Body of pancreas (tissue), 4 donors: ENCODE measurements around the gene GDPD3. TPM values are rescaled to one million over a fixed set of nuclear protein-coding genes. Genes with fewer than 3 reads are reported as not detected.

ENCODE experiments used
- ATAC-seq: fragments of 150-250 bp; one replicate; pipeline ENCODE4 v1.9.1; 2016
- DNase-seq, 4 donors: peaks; one replicate each; pipeline ENCODE4 v3.0.0-alpha.2; 2019
- H3K27ac ChIP-seq, 4 donors: fragments of 200-600 bp; sonication (generic); 1 replicate in 3 of 4; 2 replicates in 1 of 4; pipeline versions ENCODE4 v1.5.1 to v1.6.1; 2016 to 2019; ENCODE audit warnings: mild to moderate bottlenecking in 1 of 4, mixed read lengths in 1 of 4, moderate library complexity in 1 of 4
- H3K27me3 ChIP-seq, 2 donors: fragments of 200-600 bp; sonication (generic); one replicate each; pipeline ENCODE4 v1.6.0; 2016; ENCODE audit warnings: mild to moderate bottlenecking in 1 of 2
- H3K36me3 ChIP-seq, 2 donors: fragments of 200-600 bp; sonication (generic); replicated peaks in 1 of 2; 2 replicates each; pipeline ENCODE4 v1.5.1; 2016; ENCODE audit warnings: low read depth in 2 of 2; ENCODE audit not compliant: insufficient read depth in 1 of 2
- H3K4me1 ChIP-seq: fragments of 200-600 bp; sonication (generic); one replicate; pipeline ENCODE4 v1.6.0; 2016
- H3K4me3 ChIP-seq, 2 donors: fragments of 200-600 bp; sonication (generic); 1 replicate in 1 of 2; 2 replicates in 1 of 2; pipeline ENCODE4 v1.5.1; 2016 to 2019
- H3K9me3 ChIP-seq, 3 donors: fragments of 200-600 bp; sonication (generic); 1 replicate in 2 of 3; 2 replicates in 1 of 3; pipeline ENCODE4 v1.5.1; 2016
- POLR2A ChIP-seq, 3 donors: fragments of 450-650 bp; IDR thresholded peaks; one replicate each; pipeline ENCODE4 v1.6.1; 2016; ENCODE audit warnings: antibody characterized with exemption in 3 of 3, mild to moderate bottlenecking in 2 of 3
- WGBS, 2 donors: methylation state at CpG; one replicate each; pipeline ENCODE4 v1.1.5; 2017; 5-methylcytosine and 5-hydroxymethylcytosine counted together
- intact Hi-C: fragments of 100-400 bp; cut with DNase I; formaldehyde crosslinking; loops from one replicate; pipeline ENCODE4 v1.15.1; 2023
- total RNA-seq, 2 donors: library from RNA; depleted of rRNA; stranded (reverse); fragments of >200 nt; gene quantifications; one replicate each; pipeline ENCODE4 v1.1.0, GENCODE V29; 2016
- TF ChIP-seq, protein P1 (sequence below), 7 experiments: fragments of 450-650 bp in 4 of 7; fragments of 200-600 bp in 3 of 7; sonication (generic) in 3 of 7; IDR thresholded peaks; one replicate each; pipeline ENCODE4 v1.5.1; 2016 to 2019; ENCODE audit warnings: antibody characterized with exemption in 7 of 7

Gene GDPD3
- total RNA-seq, 2 donors from 2014 or later: 1.8 TPM; not detected in 1

DNA sequence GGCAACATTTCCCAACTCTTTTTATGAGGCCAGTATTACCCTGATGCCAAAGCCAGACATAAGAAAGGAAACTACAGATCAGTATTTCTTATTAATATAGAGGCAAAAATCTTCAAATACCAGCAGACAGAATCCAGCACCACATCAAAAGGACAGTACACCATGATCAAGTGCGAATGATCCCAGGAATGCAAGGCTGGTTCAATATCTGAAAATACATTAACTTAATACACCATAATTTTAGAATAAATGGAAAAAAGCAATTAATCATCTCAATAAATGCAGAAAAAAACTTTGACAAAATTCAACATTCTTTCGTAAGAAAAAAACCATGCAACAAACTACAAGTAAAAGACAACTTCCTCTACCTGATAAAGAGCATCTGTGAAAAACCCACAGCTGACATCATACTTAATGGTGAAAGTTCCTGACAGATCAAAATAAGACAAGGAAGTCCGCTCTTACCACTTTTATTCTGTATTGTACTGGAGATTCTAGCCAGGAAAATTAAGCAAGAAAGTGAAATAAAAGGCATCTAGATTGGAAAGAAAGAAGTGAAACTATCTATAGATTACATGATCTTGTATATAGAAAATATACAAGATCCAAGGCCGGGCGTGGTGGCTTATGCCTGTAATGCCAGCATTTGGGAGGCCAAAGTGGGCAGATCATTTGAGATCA is 36.1 kb upstream of the GDPD3 start:
- H3K9me3 ChIP-seq: no peaks in the 10 kb centered on the region
- no peak for TF ChIP-seq POLR2A (IDR thresholded peaks at IDR 0.05)
- TF ChIP-seq, protein P1, sequence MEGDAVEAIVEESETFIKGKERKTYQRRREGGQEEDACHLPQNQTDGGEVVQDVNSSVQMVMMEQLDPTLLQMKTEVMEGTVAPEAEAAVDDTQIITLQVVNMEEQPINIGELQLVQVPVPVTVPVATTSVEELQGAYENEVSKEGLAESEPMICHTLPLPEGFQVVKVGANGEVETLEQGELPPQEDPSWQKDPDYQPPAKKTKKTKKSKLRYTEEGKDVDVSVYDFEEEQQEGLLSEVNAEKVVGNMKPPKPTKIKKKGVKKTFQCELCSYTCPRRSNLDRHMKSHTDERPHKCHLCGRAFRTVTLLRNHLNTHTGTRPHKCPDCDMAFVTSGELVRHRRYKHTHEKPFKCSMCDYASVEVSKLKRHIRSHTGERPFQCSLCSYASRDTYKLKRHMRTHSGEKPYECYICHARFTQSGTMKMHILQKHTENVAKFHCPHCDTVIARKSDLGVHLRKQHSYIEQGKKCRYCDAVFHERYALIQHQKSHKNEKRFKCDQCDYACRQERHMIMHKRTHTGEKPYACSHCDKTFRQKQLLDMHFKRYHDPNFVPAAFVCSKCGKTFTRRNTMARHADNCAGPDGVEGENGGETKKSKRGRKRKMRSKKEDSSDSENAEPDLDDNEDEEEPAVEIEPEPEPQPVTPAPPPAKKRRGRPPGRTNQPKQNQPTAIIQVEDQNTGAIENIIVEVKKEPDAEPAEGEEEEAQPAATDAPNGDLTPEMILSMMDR (IDR thresholded peaks at IDR 0.05): no peak
- DNase-seq (no peak), ATAC-seq (no peak)
- H3K4me1 ChIP-seq: no peaks in the 10 kb centered on the region
- H3K36me3 ChIP-seq: no peaks in the 10 kb centered on the region
- no peak overlapping the region for H3K4me3 ChIP-seq
- WGBS, 2 donors: 69 to 71% methylated on average over 5 of the region's 5 CpGs
- no peaks in the 10 kb centered on the region for H3K27me3 ChIP-seq
- intact Hi-C loops: no loop called here
- no peak overlapping the region for H3K27ac ChIP-seq

DNA sequence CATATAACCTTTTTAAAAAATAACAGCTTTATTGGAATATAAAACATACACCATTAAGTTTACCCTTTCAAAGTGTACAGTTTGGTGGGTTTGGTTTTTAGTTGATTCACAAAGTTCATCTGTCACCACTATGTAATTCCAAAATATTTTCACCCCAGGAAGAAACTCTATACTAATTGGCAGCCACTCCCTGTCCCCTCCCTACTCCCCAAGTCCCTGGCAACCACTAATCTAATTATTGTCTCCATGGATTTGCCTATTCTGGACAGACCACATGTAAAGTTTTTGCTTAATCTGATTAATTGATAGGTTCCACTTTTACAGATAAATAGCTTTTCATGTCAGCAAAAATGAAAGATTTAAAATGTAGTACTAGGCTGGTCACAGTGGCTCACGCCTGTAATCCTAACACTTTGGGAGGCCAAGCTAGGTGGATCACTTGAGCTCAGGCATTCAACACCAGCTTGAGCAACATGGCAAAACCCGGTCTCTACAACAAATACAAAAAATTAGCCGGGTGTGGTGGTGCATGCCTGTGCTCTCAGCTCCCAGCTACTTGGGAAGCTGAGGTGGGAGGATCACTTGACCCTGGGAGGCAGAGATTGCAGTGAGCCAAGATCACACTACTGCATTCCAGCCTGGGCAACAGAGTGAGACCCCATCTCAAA is 34.6 kb upstream of the GDPD3 start:
- H3K27me3 ChIP-seq: no peaks in the 10 kb centered on the region
- intact Hi-C loops: no loop called here
- 82 to 86% methylated on average over 3 of the region's 3 CpGs for whole genome bisulfite sequencing, 2 donors
- no peak for ATAC-seq
- H3K27ac ChIP-seq: no peak overlapping the region
- H3K36me3 ChIP-seq: no peaks in the 10 kb centered on the region
- TF ChIP-seq, protein P1 (IDR thresholded peaks at IDR 0.05): no peak
- no peak for TF ChIP-seq POLR2A (IDR thresholded peaks at IDR 0.05)
- no peaks in the 10 kb centered on the region for H3K4me1 ChIP-seq
- no peak for DNase-seq
- H3K9me3 ChIP-seq: no peaks in the 10 kb centered on the region
- H3K4me3 ChIP-seq: no peak overlapping the region

DNA sequence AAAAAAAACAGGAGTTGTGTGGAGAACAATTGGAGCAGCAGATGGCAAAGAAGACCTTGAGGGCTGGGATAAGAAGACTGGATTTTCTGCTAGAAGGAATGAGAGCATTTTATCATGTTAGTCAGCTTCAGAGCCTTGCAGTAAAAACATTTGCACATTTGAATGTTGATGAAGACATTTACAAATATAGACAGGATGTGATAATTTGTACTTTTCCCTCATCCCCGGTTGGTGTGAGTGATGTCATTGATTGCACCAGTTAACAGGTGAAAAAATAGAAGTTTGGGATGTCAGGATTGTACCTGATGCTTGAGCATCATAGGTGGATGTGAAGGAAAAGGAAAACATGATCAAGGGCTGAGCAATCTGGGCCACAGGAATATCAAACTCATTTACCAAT is 32.3 kb upstream of the GDPD3 start:
- 54 to 61% methylated on average over 1 of the region's 1 CpG for WGBS, 2 donors
- ATAC-seq (no peak), DNase-seq (no peak)
- Histone ChIP-seq H3K27ac (no peak overlapping the region), H3K4me1 (no peaks in the 10 kb centered on the region), H3K27me3 (no peaks in the 10 kb centered on the region), H3K36me3 (no peaks in the 10 kb centered on the region), H3K9me3 (no peaks in the 10 kb centered on the region), H3K4me3 (no peak overlapping the region)
- TF ChIP-seq POLR2A (IDR thresholded peaks at IDR 0.05): no peak
- TF ChIP-seq, protein P1 (IDR thresholded peaks at IDR 0.05): no peak
- intact Hi-C loops: no loop called here

DNA sequence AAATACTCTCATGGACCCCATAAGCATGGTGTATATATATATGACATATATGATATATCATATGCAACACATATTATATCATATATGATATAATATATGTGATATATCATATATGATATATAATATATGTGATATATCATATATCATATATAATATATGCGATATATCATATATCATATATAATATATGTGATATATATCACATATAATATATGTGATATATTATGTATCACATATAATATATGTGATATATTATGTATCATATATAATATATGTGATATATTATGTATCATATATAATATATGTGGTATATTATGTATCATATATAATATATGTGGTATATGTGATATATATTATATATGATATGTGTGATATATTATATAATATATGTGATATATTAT is 31.6 kb upstream of the GDPD3 start:
- Histone ChIP-seq H3K4me1 (no peaks in the 10 kb centered on the region), H3K4me3 (no peak overlapping the region), H3K27me3 (no peaks in the 10 kb centered on the region), H3K27ac (no peak overlapping the region), H3K9me3 (no peaks in the 10 kb centered on the region), H3K36me3 (no peaks in the 10 kb centered on the region)
- DNase-seq: no peak
- intact Hi-C loops: no loop called here
- TF ChIP-seq, protein P1 (IDR thresholded peaks at IDR 0.05): no peak
- no peak for TF ChIP-seq POLR2A (IDR thresholded peaks at IDR 0.05)
- 75 to 79% methylated on average over 1 of the region's 1 CpG for WGBS, 2 donors
- no peak for ATAC-seq

DNA sequence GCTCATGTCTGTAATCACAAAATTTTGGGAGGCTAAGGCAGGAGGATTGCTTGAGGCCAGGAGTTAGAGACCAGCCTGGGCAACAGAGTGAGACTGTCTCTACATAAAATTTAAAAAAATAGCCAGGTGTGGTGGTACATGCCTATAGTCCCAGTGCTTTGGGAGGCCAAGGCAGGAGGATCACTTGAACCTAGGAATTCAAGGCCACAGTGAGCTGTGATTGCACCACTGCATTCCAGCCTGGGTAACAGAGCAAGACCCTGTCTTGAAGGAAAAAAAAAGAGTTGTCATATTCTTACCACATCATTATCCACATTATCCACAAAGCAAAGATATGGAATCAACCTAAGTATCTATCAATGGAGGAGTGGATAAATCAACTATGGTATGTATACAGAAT is 30.7 kb upstream of the GDPD3 start:
- Histone ChIP-seq H3K4me1 (no peaks in the 10 kb centered on the region), H3K27ac (no peak overlapping the region), H3K9me3 (no peaks in the 10 kb centered on the region), H3K4me3 (no peak overlapping the region), H3K27me3 (no peaks in the 10 kb centered on the region), H3K36me3 (no peaks in the 10 kb centered on the region)
- DNase-seq: no peak
- TF ChIP-seq POLR2A (IDR thresholded peaks at IDR 0.05): no peak
- TF ChIP-seq, protein P1 (IDR thresholded peaks at IDR 0.05): no peak
- ATAC-seq: no peak
- intact Hi-C loops: no loop called here
